K562 (cell line): Measurements from ENCODE around the gene ABCB10. TPM values are rescaled to one million over a fixed set of nuclear protein-coding genes. Genes with fewer than 3 reads are reported as not detected.

ENCODE experiments used
- FOXA3 ChIP-seq, 2 experiments: fragments of 450-650 bp in 1 of 2; sonication (generic) in 1 of 2; formaldehyde crosslinking; IDR thresholded peaks in 1 of 2; conservative IDR thresholded peaks in 1 of 2; 2 replicates each; pipeline versions ENCODE4 v1.4.0 to v1.8.0; 2020 to 2022; ENCODE audit warnings: mild to moderate bottlenecking in 2 of 2, missing genetic modification reagents in 1 of 2
- FOXM1 ChIP-seq, 2 experiments: fragments of 450-650 bp in 1 of 2; sonication (generic) in 1 of 2; formaldehyde crosslinking in 1 of 2; IDR thresholded peaks; 2 replicates each; pipeline versions ENCODE4 v1.6.1 to v1.9.0; 2017 to 2022; ENCODE audit warnings: low read depth in 2 of 2, mild to moderate bottlenecking in 2 of 2, missing genetic modification reagents in 1 of 2, moderate library complexity in 1 of 2
- HDAC3 ChIP-seq: fragments of 450-650 bp; IDR thresholded peaks from 2 replicates; pipeline ENCODE4 v1.6.1; 2018; ENCODE audit warnings: borderline replicate concordance, mild to moderate bottlenecking, moderate library complexity; ENCODE audit not compliant: partially characterized antibody
- KDM5B ChIP-seq: fragments of 200-600 bp; sonication (generic); IDR thresholded peaks from 2 replicates; pipeline ENCODE4 v1.6.1; 2012; ENCODE audit warnings: low read depth, mild to moderate bottlenecking, moderate library complexity, low read length, control low read depth, inconsistent platforms; ENCODE audit not compliant: insufficient replicate concordance
- LCOR ChIP-seq: sonication (generic); formaldehyde crosslinking; IDR thresholded peaks from 2 replicates; pipeline ENCODE4 v1.8.0; 2022; ENCODE audit warnings: mild to moderate bottlenecking, missing genetic modification reagents
- MAFF ChIP-seq: IDR thresholded peaks from 2 replicates; pipeline ENCODE4 v1.6.1; 2012; ENCODE audit warnings: low read length, improper control_type of control experiment
- MYBL2 ChIP-seq, 2 experiments: fragments of 450-650 bp in 1 of 2; sonication (generic) in 1 of 2; formaldehyde crosslinking in 1 of 2; IDR thresholded peaks; 2 replicates each; pipeline versions ENCODE4 v1.6.1 to v1.8.1; 2017 to 2022; ENCODE audit warnings: borderline replicate concordance in 1 of 2, inconsistent platforms in 1 of 2, low read depth in 1 of 2, mild to moderate bottlenecking in 1 of 2, missing genetic modification reagents in 1 of 2, moderate library complexity in 1 of 2
- NFE2L1 ChIP-seq: fragments of 450-650 bp; IDR thresholded peaks from 2 replicates; pipeline ENCODE4 v1.6.1; 2016; ENCODE audit warnings: missing genetic modification characterization, low read depth, mild to moderate bottlenecking, missing compliant biosample characterization, moderate library complexity, borderline replicate concordance
- SIRT6 ChIP-seq: IDR thresholded peaks from one replicate; pipeline ENCODE4 v1.6.1; 2012; ENCODE audit warnings: low read depth, mild to moderate bottlenecking, control low read depth, inconsistent platforms, low read length, moderate library complexity
- SMAD4 ChIP-seq: fragments of 250-450 bp; sonication (Bioruptor Pico); conservative IDR thresholded peaks from 2 replicates; pipeline ENCODE4 v1.8.0; 2021; ENCODE audit warnings: inconsistent platforms, mild to moderate bottlenecking, moderate library complexity
- TEAD1 ChIP-seq, 2 experiments: fragments of 450-650 bp in 1 of 2; sonication (generic) in 1 of 2; formaldehyde crosslinking; IDR thresholded peaks; 2 replicates each; pipeline versions ENCODE4 v1.4.0 to v1.8.0; 2020 to 2022; ENCODE audit warnings: mild to moderate bottlenecking in 2 of 2, missing genetic modification reagents in 1 of 2
- TEAD2 ChIP-seq: fragments of 450-650 bp; IDR thresholded peaks from 2 replicates; pipeline ENCODE4 v1.6.1; 2016; ENCODE audit warnings: missing genetic modification characterization, control low read depth, missing compliant biosample characterization
- THRAP3 ChIP-seq: fragments of 450-650 bp; IDR thresholded peaks from 2 replicates; pipeline ENCODE4 v1.6.1; 2016; ENCODE audit warnings: mild to moderate bottlenecking, inconsistent platforms, borderline replicate concordance
- ZNF79 ChIP-seq: fragments of 250-450 bp; sonication (Bioruptor Pico); IDR thresholded peaks from 2 replicates; pipeline ENCODE4 v1.4.0; 2020; ENCODE audit warnings: low read depth, mild to moderate bottlenecking, moderate library complexity
- polyA plus RNA-seq, 8 experiments: library from polyadenylated mRNA; depleted of rRNA in 4 of 8; stranded (reverse) in 5 of 8; unstranded in 3 of 8; fragments of >200 nt; fragmentation: Nextera tagmentation in 2 of 8; fragmentation: Illumina TruSeq in 1 of 8; extraction: Ambion mirVana in 2 of 8; extraction: Trizol in 1 of 8; gene quantifications; 2 replicates each; pipeline versions ENCODE4 v1.2.1 to v1.2.3, GENCODE V29; 2011 to 2014; ENCODE audit warnings: inconsistent platforms in 1 of 8, missing spikeins in 1 of 8
- total RNA-seq, 7 experiments: library from RNA; depleted of rRNA in 6 of 7; stranded (reverse); fragments of >200 nt in 6 of 7; fragmentation: Illumina TruSeq in 2 of 7; extraction: Trizol in 2 of 7; gene quantifications; 2 replicates each; pipeline versions ENCODE4 v1.2.1 to v1.2.3, GENCODE V29; 2011 to 2021; ENCODE audit warnings: low replicate concordance in 1 of 7
- TF ChIP-seq, protein P1 (sequence below), 2 experiments: fragments of 150-350 bp in 1 of 2; IDR thresholded peaks; 2 replicates each; pipeline ENCODE4 v1.6.1; 2012 to 2016; ENCODE audit warnings: low read depth in 2 of 2, low read length in 2 of 2, mild to moderate bottlenecking in 1 of 2, moderate library complexity in 1 of 2
- TF ChIP-seq, protein P2 (sequence below): sonication (generic); formaldehyde crosslinking; IDR thresholded peaks from 2 replicates; pipeline ENCODE4 v1.4.0; 2020; ENCODE audit warnings: mild to moderate bottlenecking, missing genetic modification reagents
- TF ChIP-seq, protein P3 (sequence below): fragments of 450-650 bp; IDR thresholded peaks from 2 replicates; pipeline ENCODE4 v1.6.1; 2017; ENCODE audit warnings: antibody characterized with exemption

Gene ABCB10
- total and polyA plus RNA-seq, 9 of the 15 experiments (the other 6 are each of a cell fraction or from before 2014, with no cell fraction given) = 12.4 to 54.8 (median 36.4) TPM

DNA sequence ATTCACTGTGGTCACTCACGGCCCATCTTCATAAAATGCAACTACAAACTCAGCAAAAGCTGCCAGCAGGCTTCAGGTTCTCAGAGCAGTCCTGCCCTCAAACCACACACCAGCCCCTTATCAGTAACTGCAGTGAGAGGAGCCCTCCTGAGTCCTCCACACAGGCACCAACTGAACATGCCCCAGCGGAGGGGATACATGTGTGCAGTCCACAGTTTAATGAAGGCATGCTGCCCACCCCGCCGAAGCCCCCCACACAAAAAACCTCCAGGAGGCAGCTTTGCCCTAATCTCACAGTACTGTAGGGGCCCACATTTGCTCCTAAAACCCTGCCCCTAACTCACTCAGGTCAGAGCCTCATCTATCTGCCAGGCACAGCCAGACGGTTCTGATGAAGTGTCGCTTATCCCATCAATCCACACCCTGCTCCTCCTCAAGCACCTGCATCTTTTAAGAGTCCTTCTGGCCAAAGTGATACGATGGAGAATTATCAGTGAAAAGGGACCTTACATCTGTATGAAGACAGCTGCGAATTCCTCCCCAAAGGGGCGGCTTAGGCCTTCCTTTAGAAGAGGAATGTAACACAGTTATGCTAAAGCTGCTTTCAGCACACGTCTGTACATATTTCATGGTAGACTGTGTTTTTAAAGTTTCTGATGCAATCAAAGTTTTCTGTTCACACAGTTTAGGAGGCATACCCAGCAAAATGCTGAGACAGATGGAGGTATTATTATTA lies 3.5 kb downstream of the ABCB10 start (continued):
- TF ChIP-seq, protein P1, sequence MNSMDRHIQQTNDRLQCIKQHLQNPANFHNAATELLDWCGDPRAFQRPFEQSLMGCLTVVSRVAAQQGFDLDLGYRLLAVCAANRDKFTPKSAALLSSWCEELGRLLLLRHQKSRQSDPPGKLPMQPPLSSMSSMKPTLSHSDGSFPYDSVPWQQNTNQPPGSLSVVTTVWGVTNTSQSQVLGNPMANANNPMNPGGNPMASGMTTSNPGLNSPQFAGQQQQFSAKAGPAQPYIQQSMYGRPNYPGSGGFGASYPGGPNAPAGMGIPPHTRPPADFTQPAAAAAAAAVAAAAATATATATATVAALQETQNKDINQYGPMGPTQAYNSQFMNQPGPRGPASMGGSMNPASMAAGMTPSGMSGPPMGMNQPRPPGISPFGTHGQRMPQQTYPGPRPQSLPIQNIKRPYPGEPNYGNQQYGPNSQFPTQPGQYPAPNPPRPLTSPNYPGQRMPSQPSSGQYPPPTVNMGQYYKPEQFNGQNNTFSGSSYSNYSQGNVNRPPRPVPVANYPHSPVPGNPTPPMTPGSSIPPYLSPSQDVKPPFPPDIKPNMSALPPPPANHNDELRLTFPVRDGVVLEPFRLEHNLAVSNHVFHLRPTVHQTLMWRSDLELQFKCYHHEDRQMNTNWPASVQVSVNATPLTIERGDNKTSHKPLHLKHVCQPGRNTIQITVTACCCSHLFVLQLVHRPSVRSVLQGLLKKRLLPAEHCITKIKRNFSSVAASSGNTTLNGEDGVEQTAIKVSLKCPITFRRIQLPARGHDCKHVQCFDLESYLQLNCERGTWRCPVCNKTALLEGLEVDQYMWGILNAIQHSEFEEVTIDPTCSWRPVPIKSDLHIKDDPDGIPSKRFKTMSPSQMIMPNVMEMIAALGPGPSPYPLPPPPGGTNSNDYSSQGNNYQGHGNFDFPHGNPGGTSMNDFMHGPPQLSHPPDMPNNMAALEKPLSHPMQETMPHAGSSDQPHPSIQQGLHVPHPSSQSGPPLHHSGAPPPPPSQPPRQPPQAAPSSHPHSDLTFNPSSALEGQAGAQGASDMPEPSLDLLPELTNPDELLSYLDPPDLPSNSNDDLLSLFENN (IDR thresholded peaks at IDR 0.05; ENCODE audit: low read depth in 2 of 2, low read length in 2 of 2) = peak in 1 of 2 experiments; percentile 97; a peak in 2 of 4 replicates
- TF ChIP-seq SMAD4 (CRISPR knock-in tag) (peak; percentile 98), HDAC3 (peak; percentile 98), SIRT6 (no peak), TEAD1 (CRISPR knock-in tag; IDR thresholded peaks at IDR 0.05) (peak; percentile 86 to 97), KDM5B (no peak), FOXA3 (CRISPR knock-in tag; conservative IDR thresholded peaks at IDR 0.05 in 1 of 2, IDR thresholded peaks at IDR 0.05 in 1 of 2) (peak in 1 of 2 experiments; percentile 81; a peak in 1 of 4 replicates), ZNF79 (CRISPR knock-in tag) (no peak), MAFF (peak; percentile 6; the same call in 1 of the 2 replicates), TEAD2 (tag) (peak; percentile 55; the same call in 1 of the 2 replicates), LCOR (CRISPR knock-in tag) (peak; percentile 95), NFE2L1 (no peak), FOXM1 (IDR thresholded peaks at IDR 0.05; ENCODE audit: low read depth) (peak; percentile 98), FOXM1 (CRISPR knock-in tag; IDR thresholded peaks at IDR 0.05; ENCODE audit: low read depth) (0 out of 2 replicates have a peak, but pooled peaks have one; percentile 35), THRAP3 (peak; percentile 70; the same call in 1 of the 2 replicates), MYBL2 (IDR thresholded peaks at IDR 0.05; ENCODE audit: low read depth) (no peak; the same call in 1 of the 2 replicates), MYBL2 (CRISPR knock-in tag; IDR thresholded peaks at IDR 0.05; ENCODE audit: borderline replicate concordance) (no peak)
- TF ChIP-seq, protein P2, sequence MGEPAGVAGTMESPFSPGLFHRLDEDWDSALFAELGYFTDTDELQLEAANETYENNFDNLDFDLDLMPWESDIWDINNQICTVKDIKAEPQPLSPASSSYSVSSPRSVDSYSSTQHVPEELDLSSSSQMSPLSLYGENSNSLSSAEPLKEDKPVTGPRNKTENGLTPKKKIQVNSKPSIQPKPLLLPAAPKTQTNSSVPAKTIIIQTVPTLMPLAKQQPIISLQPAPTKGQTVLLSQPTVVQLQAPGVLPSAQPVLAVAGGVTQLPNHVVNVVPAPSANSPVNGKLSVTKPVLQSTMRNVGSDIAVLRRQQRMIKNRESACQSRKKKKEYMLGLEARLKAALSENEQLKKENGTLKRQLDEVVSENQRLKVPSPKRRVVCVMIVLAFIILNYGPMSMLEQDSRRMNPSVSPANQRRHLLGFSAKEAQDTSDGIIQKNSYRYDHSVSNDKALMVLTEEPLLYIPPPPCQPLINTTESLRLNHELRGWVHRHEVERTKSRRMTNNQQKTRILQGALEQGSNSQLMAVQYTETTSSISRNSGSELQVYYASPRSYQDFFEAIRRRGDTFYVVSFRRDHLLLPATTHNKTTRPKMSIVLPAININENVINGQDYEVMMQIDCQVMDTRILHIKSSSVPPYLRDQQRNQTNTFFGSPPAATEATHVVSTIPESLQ = no peak
- TF ChIP-seq, protein P3, sequence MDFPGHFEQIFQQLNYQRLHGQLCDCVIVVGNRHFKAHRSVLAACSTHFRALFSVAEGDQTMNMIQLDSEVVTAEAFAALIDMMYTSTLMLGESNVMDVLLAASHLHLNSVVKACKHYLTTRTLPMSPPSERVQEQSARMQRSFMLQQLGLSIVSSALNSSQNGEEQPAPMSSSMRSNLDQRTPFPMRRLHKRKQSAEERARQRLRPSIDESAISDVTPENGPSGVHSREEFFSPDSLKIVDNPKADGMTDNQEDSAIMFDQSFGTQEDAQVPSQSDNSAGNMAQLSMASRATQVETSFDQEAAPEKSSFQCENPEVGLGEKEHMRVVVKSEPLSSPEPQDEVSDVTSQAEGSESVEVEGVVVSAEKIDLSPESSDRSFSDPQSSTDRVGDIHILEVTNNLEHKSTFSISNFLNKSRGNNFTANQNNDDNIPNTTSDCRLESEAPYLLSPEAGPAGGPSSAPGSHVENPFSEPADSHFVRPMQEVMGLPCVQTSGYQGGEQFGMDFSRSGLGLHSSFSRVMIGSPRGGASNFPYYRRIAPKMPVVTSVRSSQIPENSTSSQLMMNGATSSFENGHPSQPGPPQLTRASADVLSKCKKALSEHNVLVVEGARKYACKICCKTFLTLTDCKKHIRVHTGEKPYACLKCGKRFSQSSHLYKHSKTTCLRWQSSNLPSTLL = peak; percentile 86
